ENCODE measurements around the gene EPHA4. TPM values are rescaled to one million over a fixed set of nuclear protein-coding genes. Genes with fewer than 3 reads are reported as not detected.

Gene EPHA4
- polyA plus RNA-seq, 1 of the 3 experiments (the other 2 are of a cell fraction): 0.90 TPM

GRCh38 chr2:221485503-221485870, 86.6 kb downstream of the EPHA4 start:
- WGBS (ENCODE audit: low lambda C conversion rate): 21% methylated on average over 5 of the region's 5 CpGs

DNA sequence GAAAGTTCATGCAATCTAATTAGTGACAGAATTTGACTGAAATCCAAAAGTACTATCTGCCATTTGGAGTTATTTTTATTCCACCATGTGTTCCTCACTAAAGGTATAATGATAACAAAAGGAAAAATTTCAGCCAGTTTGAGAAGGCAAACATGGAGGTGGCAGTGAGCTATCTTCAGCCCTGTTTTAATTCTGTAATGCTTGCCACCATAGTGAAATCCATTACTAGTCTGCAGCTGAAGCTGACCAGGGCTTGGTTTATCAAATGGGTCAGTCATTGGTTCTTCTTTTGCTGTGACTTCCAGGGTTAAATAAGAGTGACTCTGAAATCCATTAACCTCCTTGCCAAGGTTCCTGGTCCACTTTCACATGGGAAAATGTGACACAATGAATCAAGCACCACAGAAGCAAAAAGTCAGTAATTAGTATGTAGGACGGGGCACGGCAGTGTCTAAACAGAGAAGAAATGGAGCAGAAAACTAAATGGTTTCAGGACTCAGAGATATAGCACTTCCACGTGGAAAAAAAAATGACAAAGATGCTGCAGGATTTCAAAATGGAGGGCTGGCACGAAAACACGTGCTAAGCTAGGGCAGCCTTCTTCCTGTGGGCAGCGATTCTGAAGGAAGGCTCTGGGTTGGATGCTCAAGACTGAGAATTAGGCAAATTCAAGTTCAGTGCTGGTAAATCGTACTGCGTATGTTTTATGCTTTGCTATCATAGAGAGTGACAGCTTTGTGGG, 87.2 kb downstream of the EPHA4 start:
- Histone ChIP-seq H3K27ac (ENCODE audit: low read depth in 2 of 2, low read length in 1 of 2) (no peak overlapping the region), H3K9me2 (no peaks in the 10 kb centered on the region), H3K9ac (no peak overlapping the region), H3K4me3 (ENCODE audit: low read depth in 2 of 2, low read length in 1 of 2) (no peak overlapping the region), H3K27me3 (ENCODE audit: insufficient read depth) (no peaks in the 10 kb centered on the region), H4K20me1 (ENCODE audit: insufficient read depth) (no peaks in the 10 kb centered on the region), H3F3A (replicated peaks; ENCODE audit: insufficient read depth) (no peaks in the 10 kb centered on the region), H3K4me2 (no peak overlapping the region), H3K4me1 (ENCODE audit: control insufficient read depth in 1 of 2, insufficient read depth in 2 of 2, low read depth in 1 of 2, low read length in 1 of 2) (no peaks in the 10 kb centered on the region), H3K9me3 (no peaks in the 10 kb centered on the region), H3K79me2 (ENCODE audit: insufficient read depth) (no peaks in the 10 kb centered on the region), H3K36me3 (replicated peaks in 1 of 2; ENCODE audit: control insufficient read depth in 1 of 2, insufficient read depth in 2 of 2, low read length in 1 of 2) (no peaks in the 10 kb centered on the region), H2AFZ (ENCODE audit: low read depth) (no peak overlapping the region)
- ChIA-PET POLR2A (no interaction called here), CTCF (no interaction called here)
- DNase-seq: no peak
- TF ChIP-seq CHD2 (IDR thresholded peaks at IDR 0.05; ENCODE audit: low read length, partially characterized antibody): no peak
- TF ChIP-seq, protein P1, sequence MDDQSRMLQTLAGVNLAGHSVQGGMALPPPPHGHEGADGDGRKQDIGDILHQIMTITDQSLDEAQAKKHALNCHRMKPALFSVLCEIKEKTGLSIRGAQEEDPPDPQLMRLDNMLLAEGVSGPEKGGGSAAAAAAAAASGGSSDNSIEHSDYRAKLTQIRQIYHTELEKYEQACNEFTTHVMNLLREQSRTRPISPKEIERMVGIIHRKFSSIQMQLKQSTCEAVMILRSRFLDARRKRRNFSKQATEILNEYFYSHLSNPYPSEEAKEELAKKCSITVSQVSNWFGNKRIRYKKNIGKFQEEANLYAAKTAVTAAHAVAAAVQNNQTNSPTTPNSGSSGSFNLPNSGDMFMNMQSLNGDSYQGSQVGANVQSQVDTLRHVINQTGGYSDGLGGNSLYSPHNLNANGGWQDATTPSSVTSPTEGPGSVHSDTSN (IDR thresholded peaks at IDR 0.05): no peak
- no peak for TF ChIP-seq TEAD4 (IDR thresholded peaks at IDR 0.05; ENCODE audit: borderline replicate concordance, insufficient read depth)
- TF ChIP-seq, protein P2, sequence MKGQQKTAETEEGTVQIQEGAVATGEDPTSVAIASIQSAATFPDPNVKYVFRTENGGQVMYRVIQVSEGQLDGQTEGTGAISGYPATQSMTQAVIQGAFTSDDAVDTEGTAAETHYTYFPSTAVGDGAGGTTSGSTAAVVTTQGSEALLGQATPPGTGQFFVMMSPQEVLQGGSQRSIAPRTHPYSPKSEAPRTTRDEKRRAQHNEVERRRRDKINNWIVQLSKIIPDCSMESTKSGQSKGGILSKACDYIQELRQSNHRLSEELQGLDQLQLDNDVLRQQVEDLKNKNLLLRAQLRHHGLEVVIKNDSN (IDR thresholded peaks at IDR 0.05; ENCODE audit: borderline replicate concordance, low read depth): no peak
- TF ChIP-seq NFIC (IDR thresholded peaks at IDR 0.05; ENCODE audit: borderline replicate concordance): no peak
- no peak for TF ChIP-seq YY1 (IDR thresholded peaks at IDR 0.05; ENCODE audit: low read depth)
- TF ChIP-seq MXI1 (IDR thresholded peaks at IDR 0.05; ENCODE audit: low read depth, low read length): no peak
- no peak for TF ChIP-seq JUND (IDR thresholded peaks at IDR 0.05)
- TF ChIP-seq TCF12 (IDR thresholded peaks at IDR 0.05): no peak
- no peak for TF ChIP-seq EZH2phosphoT487 (IDR thresholded peaks at IDR 0.05; ENCODE audit: borderline replicate concordance, low read depth)
- TF ChIP-seq RXRA (IDR thresholded peaks at IDR 0.05; ENCODE audit: borderline replicate concordance, low read depth): no peak
- TF ChIP-seq FOSL2 (IDR thresholded peaks at IDR 0.05; ENCODE audit: borderline replicate concordance, low read depth): no peak
- no peak for TF ChIP-seq SMC3 (IDR thresholded peaks at IDR 0.05; ENCODE audit: low read depth, low read length)
- TF ChIP-seq RFX5 (IDR thresholded peaks at IDR 0.05; ENCODE audit: low read length): no peak
- whole genome bisulfite sequencing (ENCODE audit: low lambda C conversion rate): 14% methylated on average over 8 of the region's 8 CpGs

More at GRCh38 chr2:221485503-221485870, 86.6 kb downstream of the EPHA4 start:
- no peak for DNase-seq
- Histone ChIP-seq H3K27me3 (ENCODE audit: insufficient read depth) (no peaks in the 10 kb centered on the region), H3K4me1 (ENCODE audit: control insufficient read depth in 1 of 2, insufficient read depth in 2 of 2, low read depth in 1 of 2, low read length in 1 of 2) (no peaks in the 10 kb centered on the region), H3K9me3 (no peaks in the 10 kb centered on the region), H3K36me3 (replicated peaks in 1 of 2; ENCODE audit: control insufficient read depth in 1 of 2, insufficient read depth in 2 of 2, low read length in 1 of 2) (no peaks in the 10 kb centered on the region), H2AFZ (ENCODE audit: low read depth) (no peak overlapping the region), H3K27ac (ENCODE audit: low read depth in 2 of 2, low read length in 1 of 2) (no peak overlapping the region), H4K20me1 (ENCODE audit: insufficient read depth) (no peaks in the 10 kb centered on the region), H3K79me2 (ENCODE audit: insufficient read depth) (no peaks in the 10 kb centered on the region), H3K4me3 (ENCODE audit: low read depth in 2 of 2, low read length in 1 of 2) (no peak overlapping the region), H3K9me2 (no peaks in the 10 kb centered on the region), H3F3A (replicated peaks; ENCODE audit: insufficient read depth) (no peaks in the 10 kb centered on the region), H3K4me2 (no peak overlapping the region), H3K9ac (no peak overlapping the region)
- ChIA-PET POLR2A (no interaction called here), CTCF (no interaction called here)
- TF ChIP-seq, protein P3, sequence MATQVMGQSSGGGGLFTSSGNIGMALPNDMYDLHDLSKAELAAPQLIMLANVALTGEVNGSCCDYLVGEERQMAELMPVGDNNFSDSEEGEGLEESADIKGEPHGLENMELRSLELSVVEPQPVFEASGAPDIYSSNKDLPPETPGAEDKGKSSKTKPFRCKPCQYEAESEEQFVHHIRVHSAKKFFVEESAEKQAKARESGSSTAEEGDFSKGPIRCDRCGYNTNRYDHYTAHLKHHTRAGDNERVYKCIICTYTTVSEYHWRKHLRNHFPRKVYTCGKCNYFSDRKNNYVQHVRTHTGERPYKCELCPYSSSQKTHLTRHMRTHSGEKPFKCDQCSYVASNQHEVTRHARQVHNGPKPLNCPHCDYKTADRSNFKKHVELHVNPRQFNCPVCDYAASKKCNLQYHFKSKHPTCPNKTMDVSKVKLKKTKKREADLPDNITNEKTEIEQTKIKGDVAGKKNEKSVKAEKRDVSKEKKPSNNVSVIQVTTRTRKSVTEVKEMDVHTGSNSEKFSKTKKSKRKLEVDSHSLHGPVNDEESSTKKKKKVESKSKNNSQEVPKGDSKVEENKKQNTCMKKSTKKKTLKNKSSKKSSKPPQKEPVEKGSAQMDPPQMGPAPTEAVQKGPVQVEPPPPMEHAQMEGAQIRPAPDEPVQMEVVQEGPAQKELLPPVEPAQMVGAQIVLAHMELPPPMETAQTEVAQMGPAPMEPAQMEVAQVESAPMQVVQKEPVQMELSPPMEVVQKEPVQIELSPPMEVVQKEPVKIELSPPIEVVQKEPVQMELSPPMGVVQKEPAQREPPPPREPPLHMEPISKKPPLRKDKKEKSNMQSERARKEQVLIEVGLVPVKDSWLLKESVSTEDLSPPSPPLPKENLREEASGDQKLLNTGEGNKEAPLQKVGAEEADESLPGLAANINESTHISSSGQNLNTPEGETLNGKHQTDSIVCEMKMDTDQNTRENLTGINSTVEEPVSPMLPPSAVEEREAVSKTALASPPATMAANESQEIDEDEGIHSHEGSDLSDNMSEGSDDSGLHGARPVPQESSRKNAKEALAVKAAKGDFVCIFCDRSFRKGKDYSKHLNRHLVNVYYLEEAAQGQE (IDR thresholded peaks at IDR 0.05; ENCODE audit: low read depth, low read length): no peak
- TF ChIP-seq JUND (IDR thresholded peaks at IDR 0.05): no peak
- no peak for TF ChIP-seq IRF3 (IDR thresholded peaks at IDR 0.05; ENCODE audit: low read depth, low read length)
- TF ChIP-seq FOXJ3 (CRISPR knock-in tag; IDR thresholded peaks at IDR 0.05): no peak
- no peak for TF ChIP-seq TEAD4 (IDR thresholded peaks at IDR 0.05; ENCODE audit: borderline replicate concordance, insufficient read depth)
